CD4-positive, alpha-beta T cell treated with Interleukin-21 for 1 hour (primary cell): ENCODE measurements around the gene LMO3.

ENCODE experiments used
- DNase-seq: peaks from one replicate; pipeline ENCODE4 v3.0.0-alpha.2; 2020

LMO3 gene

DNA sequence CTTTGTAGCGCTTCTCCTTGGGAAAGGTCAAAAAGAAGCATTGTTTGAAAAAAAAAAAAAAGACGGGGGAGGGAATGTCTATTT is at the start of gene LMO3:
Gene LMO3 (minus strand): TSS at position 46 of the 84 bp plus-strand sequence. CDS start 5,302 bp downstream, outside the sequence.
- no peak for DNase-seq

DNA sequence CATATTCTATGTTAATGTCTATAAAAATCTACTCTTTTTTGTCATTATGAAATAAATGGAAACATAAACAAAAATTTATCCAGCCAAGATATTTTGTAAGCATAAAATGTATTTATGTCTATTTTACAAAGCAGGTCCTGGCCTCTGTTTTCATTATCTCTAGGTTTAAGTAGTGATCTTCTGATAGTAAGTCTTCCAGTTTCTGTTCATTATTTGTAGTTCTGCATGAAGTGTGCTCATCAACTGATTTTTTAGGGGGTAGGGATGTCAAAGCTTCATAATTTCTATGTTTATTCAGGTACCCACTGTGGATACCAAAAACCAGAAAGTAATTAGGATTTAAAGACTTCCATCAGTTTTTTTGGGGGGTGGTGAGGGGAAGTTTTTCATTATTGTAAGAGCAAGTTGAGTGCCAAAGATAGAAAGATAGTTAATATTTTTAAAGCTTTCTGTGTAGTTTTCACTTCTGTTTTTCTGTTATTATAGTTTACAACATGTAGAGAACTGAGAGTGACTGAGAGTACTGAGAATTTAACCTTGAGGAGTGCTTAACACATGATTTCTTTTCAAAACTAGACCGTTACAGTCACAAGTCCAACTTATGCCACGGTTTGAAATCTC is 30.6 kb upstream of the LMO3 start:
- no peak for DNase-seq

DNA sequence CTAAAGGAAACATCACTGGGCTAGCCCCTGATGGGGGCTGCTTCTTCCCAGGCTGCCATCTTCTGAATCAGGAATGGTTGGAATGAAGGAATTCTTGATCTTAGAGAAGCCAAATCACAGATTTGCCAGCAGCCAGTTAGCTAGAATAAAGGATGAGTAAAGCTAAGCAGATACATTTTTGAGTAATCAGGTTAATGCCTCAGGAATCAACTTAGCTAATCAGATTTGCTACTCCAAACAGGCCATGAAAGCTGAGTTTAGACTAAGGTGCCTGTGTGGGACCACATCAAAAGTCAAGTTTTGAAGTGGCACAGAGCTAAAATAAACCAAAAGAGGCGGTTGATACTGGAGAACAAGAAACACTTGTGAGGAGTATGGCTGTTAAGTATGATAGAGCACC is 28.8 kb upstream of the LMO3 start:
- no peak for DNase-seq

DNA sequence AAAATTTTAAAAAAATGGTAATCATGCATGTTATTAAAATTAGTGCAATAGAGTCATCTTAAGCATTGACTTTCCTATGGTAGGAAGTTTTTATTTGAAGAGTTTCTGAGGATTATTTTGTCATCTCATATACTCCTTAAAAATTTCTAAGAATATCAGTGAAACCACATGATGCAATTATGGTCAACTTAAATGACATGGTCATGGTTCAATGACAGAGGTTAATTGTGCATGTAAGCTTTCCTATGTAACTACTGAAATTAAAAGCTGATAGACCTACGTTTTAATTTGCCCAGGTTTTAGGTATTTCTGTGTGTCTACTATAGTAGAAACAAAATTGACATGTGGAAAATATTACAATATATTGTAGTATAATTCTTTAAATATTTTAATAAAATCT is 21.0 kb upstream of the LMO3 start:
- DNase-seq, result no peak

DNA sequence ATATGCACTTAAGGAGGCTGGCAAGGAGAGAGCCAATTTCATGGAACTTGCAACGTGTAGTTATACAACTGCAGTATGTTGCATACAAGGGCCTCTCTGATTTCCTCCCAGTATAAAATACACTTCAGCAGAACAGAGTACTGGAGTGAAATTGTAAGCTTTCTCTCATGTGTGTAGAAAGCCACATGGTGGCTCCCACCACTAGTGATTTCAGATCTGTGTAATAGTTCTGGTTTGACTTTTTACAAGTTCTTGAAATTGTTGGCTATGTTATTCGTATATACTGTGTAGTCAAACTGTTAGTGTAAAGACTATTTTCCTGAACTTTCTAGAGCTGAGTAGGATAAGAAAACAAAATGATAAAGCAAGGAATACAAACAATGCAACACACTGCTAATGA is 16.4 kb upstream of the LMO3 start:
- DNase-seq, result no peak

DNA sequence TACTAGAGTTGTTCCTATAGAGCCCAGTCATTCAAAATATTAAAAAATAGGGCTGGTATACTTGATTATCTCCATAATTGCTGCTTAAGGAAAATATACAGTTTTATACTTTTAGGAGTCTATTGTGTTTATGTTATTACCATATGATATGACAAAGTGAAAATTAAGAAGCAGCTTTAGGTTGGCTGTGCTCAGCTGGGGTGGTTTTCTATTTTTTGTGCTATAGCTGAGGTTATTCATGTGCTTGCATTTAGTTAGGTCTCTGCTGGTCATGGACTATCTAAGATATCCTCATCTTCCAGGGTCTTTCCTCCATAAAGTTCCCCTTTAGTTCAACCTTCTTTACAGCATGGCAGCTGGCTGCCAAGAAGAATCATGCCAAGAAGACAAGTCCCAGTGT is 13.6 kb upstream of the LMO3 start:
- no peak for DNase-seq

DNA sequence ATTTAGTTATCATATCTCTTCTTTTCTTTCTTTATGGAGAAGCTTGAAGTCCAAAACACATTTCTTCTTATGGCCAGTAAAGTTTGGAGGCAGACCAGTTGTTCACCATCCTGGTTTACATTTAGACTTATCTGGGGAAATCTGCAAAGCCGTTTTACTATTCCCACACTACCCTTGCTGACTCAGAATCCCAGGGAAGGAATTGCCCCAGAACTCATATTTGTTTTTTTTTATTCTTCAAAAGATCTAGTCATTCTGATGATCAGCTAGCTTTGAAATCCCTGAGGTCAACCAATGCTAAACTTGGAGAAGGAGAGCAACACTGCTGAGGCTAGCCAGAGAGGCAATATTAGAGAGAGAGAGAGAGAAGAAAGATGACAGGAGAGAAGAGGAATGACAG is 12.3 kb upstream of the LMO3 start:
- no peak for DNase-seq

DNA sequence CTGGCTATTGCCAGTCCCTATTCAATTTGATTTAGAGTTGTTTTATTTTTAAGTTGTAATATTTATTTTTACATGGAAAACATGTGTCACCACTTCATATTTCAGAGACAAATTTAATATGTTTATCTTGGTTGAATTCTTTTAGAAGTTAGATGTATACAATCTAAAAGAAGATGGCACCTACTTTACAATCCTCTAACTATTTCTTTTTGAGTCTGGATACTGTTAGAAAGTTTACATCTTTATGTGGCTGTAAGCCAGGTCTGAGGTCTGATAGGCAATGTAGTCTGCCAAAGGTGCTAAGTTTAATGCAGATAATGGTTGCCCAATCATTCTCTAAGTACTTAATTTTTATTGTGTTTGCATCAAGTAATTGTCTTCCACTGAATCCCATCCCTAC is 7.2 kb upstream of the LMO3 start:
- DNase-seq, result no peak

DNA sequence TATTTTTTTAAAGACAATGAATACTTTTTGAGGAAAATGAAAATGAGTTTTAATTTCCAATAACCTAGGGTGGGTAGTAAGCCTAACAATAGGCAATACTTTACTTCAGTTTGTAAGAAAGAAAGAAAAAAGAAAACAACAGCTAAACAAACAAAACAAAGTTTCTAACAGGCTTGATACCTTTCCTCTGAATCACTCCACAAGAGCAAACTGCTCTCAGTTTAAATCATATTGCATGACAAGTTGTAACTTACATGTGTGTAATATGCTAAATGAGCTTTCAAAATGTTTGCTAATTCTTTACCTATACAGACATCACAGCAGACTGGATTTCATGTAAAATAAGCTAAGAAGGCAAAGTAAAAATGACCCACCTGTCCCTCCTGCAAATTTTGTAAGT is 6.7 kb upstream of the LMO3 start:
- DNase-seq, result no peak

DNA sequence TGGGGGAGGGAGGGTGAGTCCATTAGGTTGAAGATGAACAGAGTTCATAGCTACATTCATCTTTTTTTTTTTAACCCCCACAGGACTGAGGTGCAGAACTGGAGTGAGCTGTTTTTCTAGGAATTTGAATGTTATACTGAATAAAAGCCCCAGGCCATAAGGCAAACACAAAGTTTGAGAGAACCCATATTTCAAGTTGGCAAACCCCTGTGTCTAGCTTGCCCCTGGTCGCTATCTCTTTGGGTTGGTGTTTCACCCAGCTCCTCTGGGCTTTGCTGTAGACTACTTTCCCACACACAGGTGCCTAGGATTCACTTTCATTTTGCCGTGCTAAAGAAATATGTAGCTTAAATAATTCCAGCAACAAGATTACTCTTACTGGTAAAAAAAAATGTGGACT is 5.2 kb upstream of the LMO3 start:
- no peak for DNase-seq

DNA sequence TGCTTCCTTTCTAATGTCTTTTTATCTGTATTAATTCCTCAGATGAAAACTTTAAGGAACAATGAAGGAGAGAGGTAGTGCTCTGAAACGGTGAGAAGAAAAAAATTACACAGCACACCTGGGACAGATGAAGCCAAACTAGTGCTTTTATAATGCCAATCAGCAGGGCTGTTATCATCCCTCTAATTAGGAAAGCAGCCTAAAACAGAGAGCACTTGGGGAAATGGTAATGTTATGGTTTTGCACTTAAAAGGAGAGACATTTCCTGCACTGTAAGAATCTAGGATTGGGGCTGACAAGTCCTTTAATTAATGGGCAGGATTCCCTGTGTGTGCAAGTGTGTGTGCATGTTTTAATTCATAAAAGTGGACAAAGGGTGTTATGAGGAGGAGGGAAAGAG is 4.8 kb upstream of the LMO3 start:
- no peak for DNase-seq

DNA sequence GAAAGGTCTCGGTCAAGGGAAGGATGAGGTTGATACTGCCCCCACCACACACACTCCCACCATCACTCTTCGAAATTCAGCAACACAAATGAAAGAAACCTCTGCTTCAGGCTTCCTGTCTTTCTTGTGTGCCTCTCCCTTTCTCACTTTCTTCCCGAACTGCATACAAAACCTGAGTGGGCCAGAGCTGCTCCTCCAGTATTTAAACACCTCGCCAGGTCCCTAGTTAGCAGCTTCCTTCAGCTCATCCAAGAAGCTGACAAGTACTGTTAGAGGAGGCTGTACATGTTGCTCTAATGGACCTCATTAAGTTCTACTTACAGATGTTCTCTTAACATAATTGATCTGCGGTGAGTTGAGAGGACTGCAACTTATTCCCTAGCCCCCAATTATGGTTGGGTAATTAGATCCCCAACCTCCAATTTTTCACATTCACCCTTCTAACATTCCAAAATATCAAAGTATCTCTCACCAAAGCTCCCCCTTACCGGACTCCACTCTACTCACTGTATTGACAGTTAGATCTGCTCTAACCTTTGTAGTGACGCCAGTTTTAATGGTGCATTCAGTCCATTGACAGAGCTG is 4.1 kb upstream of the LMO3 start:
- DNase-seq, result no peak

DNA sequence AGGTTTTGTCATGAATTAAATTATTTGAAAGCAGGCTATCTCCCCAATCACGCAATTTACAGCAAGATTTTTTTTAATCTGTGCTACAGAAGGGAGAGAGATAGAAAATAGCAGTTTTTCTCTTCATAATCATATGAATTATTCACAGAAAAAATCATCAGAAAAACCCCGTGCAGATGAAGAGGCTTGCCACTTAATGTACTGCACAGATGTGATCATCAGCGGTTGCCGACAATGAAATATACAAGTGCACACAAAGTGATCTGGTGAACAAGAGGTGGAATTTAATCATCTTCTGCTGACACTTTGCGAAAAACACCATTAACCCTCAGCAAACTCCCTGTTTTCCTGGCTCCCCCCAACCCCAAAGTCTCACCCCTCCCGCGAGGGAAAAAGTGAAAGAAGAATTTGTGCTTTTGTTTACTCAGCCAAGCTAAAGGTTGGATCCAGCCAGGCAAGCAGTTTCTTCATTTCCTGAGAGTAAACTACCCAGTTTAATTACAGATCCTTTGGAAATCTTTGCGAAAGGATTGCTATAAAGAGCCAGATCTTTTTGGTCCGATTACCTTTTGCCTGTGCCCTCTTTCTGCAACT is 3.1 kb upstream of the LMO3 start:
- DNase-seq, result no peak

DNA sequence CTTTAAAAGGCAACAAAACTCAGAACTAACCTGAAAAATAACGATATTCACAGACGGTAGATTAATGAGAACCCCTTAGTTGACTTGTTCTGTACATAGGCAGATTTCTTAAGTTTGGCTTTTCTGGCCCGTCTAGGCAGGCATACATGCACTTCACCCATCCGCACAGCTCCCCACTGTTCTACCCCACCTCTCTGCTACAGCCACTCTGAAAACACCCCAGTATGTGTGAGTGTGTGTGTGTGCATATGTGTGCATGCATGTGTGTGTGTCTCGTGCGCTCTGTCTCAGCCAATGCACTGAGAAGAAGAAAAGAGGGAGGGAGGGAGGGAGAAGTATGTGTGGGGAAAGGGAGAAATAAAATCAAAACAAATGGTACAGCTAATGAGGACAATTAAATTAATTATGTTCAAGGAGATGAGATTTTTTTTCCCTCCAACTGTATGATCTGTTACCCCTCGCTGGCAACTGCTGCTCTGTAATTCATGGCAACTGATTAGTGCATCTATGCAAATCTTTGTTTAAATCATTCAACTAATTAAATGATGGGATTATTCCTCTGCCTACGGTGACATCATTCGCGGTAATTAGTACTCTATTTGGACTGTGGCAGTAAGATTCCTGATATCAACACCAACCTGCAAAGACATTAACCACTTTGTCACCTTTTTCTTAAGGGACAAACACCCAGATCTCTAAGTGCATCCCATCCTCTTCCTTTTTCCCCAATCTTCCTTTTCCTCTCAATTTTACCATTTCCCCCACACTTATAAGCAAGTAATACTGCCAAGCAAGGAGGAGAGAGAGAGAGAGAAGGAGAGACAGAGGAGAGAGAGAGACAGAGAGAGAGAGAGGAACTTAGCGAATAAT is 2.2 kb upstream of the LMO3 start:
- DNase-seq, result no peak

DNA sequence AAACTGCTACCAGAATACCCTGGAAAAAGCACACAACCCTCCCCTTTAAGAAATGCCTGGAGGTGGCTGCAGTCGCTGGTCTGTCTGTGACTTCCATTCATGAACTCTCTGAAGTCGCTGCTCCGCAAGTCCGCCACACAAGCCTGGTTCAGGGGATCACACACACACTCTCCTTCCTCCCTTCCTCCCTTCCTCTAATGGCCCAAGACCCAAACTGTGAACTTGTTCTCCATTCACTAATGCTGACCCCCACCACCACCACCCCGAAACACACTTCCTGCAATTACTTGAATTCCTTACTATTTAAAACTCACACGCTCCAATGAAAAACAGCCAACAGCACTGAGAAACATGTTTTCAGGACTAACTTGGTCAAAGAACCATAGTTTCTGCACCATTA is 1.0 kb upstream of the LMO3 start:
- DNase-seq, result no peak

DNA sequence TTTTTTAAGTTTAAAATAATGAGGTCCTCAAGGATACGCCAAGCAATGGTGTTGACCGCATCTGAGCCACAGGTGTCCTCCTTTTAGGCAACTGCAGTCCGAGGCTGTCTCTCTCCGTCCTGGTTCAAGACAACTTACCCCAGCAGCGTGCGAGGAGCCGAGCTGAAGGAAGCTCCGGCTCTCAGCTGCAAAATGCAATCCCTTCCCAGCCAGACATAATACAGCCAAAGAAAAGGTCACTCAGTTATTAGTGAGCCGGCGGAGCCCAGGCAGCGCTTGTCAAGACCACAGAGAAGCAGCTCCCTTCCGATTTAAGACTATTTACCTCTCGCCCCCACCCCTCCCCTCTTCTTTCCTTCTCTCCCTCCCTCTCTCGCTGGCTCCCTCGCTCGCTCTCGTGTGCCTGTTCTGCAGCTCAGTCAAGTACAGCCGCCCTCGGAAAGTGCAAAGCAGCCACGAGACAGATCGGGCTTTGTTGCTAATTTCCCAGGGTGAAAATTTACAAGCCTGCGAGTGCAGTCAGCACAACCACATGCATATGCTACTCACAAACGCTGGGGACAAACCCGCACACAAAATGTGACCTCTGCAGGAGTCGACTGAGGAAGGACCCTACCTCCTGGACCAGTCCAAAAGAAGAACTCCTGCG is 363 bp upstream of the LMO3 start:
- DNase-seq, result no peak

DNA sequence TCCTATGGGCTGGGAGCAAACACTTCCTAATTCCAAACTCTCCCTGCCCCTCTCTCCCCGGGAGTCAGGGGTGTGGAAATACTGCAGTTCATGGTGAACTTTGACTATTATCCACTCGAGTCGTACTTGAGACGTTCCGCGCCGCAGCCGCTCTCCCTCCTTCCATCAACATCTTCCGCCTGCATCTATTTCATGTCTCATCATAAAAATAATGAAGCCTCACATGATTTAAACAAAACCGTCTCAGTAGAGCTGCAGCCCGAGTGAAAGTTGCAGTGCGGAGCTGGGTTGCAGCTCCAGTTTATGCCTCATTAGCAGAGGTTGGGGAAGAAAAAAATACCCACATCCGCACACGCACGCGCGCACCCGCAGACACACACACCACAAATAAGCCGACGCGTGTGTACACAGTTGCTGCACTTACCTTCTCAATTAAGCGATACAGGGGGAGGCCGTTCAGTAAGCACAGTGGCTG is 283 bp downstream of the LMO3 start:
- DNase-seq, result no peak

DNA sequence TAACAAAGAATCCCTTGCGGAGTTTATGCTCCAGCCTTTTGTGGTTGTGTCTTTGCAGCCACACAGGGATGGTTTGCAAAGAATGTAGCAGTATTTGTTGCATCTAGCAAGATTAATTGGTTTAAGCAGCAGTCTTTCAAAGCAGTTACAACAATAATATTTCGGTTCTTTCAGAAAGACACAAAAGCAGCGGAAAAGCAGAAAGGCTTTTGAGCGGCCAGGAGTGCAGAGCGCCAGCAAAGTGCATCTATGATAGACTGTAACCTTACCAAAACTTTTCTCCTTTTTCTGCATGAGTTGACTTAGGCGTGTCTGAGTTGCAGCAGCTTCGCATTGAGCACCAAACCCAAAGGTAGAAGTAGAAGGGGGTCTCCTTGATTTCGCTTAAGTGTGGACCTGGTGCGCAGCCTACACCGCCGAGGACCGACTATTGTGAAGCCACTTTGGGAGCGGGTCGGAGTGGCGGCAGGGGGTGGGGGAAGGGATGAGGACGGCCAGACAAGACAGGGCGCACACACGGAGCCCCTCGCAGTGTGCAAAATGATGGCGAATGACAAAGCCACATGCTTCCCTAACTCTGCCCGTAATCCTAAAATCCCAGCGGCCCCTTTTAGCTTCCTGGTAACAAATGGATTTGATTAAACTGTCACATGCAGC is 1.2 kb downstream of the LMO3 start:
- DNase-seq, result no peak

DNA sequence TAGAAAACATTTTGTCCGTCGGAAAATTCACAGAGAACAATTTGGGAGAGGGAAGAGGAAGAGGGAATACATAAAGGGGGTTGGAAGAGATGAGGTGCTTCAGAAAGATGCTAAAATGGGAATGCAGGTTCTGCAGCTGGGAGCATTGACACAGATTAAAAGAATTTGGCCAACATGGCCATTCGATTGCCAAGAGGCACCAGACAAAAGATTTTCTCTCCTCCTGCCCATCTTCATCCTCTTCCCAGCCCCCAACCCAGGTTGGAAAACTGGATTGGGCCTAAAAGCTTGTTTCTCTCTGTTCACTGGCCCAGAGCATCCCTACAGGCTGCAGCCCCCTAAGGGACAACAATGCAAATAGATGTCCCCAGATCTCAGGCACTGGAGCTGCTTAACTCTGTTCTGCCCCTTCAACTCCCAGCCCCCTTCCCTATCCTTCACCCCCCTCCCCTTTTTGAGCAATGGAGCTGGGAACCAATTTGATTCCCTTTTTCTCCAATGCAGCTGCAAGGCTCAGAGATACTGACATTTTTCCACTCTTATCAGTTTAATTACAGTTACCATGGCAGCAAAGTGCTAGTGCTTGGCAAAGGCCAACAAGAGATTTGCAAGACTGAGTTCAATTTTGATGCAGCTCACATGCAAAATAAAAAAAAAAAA is 1.9 kb downstream of the LMO3 start:
- no peak for DNase-seq

DNA sequence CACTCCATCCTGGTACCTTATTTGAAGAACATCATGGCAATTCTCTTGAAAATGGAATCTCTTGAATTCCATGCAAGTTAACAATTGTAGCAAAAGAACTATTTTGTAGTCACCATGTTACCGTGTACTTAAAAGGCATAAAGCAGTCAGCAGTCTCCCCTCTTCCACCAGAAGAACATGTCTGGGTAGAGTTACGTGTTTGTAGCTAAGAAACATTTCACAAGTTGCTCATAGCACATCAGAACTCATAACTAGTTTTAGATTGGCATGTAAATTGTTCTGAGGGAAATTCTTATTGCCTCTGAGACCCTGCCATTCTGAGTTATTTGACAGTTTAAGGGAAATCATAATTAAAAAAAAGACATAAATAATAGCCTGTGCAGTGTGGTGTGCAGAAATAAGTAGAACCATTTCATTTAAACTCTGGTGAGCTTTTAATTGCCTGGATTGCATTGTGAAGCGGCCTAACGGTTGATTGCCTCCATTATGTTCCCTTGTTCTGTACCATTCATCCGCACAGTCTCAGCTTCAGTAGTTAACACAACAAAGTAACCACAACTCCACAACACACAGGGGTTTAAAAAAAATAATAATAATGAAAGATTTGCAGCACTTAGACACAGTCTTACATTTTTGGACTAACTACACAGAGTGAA is 2.6 kb downstream of the LMO3 start:
- no peak for DNase-seq

DNA sequence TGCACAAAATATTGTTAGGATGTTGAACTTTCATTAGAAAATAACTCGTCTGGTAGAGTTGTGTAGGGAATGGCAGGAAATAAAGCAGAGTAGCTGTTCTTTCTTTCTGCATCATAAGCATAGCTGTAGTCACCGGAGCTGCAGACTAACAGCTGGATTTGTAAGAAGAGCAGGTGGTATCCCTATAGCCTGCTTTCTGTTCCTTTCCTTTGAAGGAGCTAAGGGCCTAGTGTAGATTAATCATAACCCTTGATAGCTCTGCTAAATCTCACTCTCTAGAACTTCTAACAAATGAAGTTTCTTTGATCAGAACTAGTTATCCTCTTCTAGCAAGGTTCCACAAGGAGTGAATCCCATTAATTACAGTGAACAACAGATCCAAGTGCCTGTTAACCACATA is 3.5 kb downstream of the LMO3 start:
- no peak for DNase-seq

DNA sequence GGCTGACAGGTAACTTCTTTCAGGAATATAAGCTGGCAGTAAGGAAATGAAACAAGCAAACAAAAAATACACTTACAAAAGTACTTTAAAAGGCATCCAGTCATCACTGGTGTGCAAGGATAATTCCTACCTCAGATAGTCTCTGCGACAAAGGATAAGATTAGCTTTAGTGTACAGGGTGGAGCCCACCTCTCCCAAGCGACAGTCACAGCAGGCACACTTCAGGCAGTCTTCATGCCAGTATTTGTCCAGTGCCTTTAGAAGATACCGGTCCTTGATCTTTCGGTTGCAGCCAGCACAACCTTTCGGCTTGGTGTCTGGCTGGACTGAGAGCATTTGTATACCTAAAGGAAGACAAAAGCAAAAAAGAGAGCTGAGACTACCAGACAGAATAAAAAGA is 5.4 kb downstream of the LMO3 start:
- DNase-seq, result no peak
